DND-41 (cell line): Measurements from ENCODE around the gene CCSER2.

ENCODE experiments used
- ATAC-seq: fragments of 200-7000 bp; cut with Tn5 transposase; 3 replicates; pipeline ENCODE4 v1.9.1; 2021; ENCODE audit warnings: low read depth; ENCODE audit not compliant: insufficient read depth
- DNase-seq: peaks from one replicate; pipeline ENCODE4 v3.0.0-alpha.2; 2020
- H2AFZ ChIP-seq: 2 replicates; pipeline ENCODE4 v1.6.0; 2012; ENCODE audit warnings: low read depth, low read length
- H3K27ac ChIP-seq: 2 replicates; pipeline ENCODE4 v1.5.1; 2012; ENCODE audit warnings: low read length, inconsistent platforms
- H3K27me3 ChIP-seq: fragments of 200-600 bp; sonication (generic); 2 replicates; pipeline ENCODE4 v1.6.0; 2012; ENCODE audit warnings: low read length, mild to moderate bottlenecking, inconsistent platforms; ENCODE audit not compliant: insufficient read depth, poor library complexity
- H3K36me3 ChIP-seq: 2 replicates; pipeline ENCODE4 v1.5.1; 2012; ENCODE audit warnings: low read length, inconsistent platforms; ENCODE audit not compliant: insufficient read depth
- H3K4me1 ChIP-seq: 2 replicates; pipeline ENCODE4 v1.5.1; 2012; ENCODE audit warnings: mild to moderate bottlenecking, low read length; ENCODE audit not compliant: insufficient read depth
- H3K4me2 ChIP-seq: 2 replicates; pipeline ENCODE4 v1.6.0; 2012; ENCODE audit warnings: mild to moderate bottlenecking, moderate library complexity, low read length, inconsistent platforms; ENCODE audit not compliant: insufficient read depth
- H3K4me3 ChIP-seq, 2 experiments: fragments of 200-600 bp in 1 of 2; shearing (Covaris generic) in 1 of 2; 2 replicates each; pipeline ENCODE4 v1.5.1; 2012 to 2016; ENCODE audit warnings: inconsistent platforms in 2 of 2, low read length in 2 of 2, mild to moderate bottlenecking in 2 of 2, low read depth in 1 of 2, moderate library complexity in 1 of 2
- H3K79me2 ChIP-seq: 2 replicates; pipeline ENCODE4 v1.6.0; 2012; ENCODE audit warnings: low read length, inconsistent platforms; ENCODE audit not compliant: insufficient read depth
- H3K9ac ChIP-seq: 2 replicates; pipeline ENCODE4 v1.6.0; 2012; ENCODE audit warnings: low read depth, mild to moderate bottlenecking, inconsistent platforms, low read length, moderate library complexity
- H3K9me3 ChIP-seq: 2 replicates; pipeline ENCODE4 v1.5.1; 2012; ENCODE audit warnings: low read length, moderate library complexity, mild to moderate bottlenecking, inconsistent platforms; ENCODE audit not compliant: insufficient read depth, severe bottlenecking
- H4K20me1 ChIP-seq: 2 replicates; pipeline ENCODE4 v1.6.0; 2012; ENCODE audit warnings: low read length; ENCODE audit not compliant: insufficient read depth
- CTCF ChIP-seq: IDR thresholded peaks from 2 replicates; pipeline ENCODE4 v1.5.1; 2012; ENCODE audit warnings: borderline replicate concordance, low read length, moderate library complexity, mild to moderate bottlenecking; ENCODE audit not compliant: poor library complexity, severe bottlenecking; ENCODE audit errors: extremely low read depth
- EZH2 ChIP-seq: IDR thresholded peaks from 3 replicates; pipeline ENCODE4 v1.6.1; 2012; ENCODE audit warnings: borderline replicate concordance, low read depth, mild to moderate bottlenecking, moderate library complexity, low read length, inconsistent platforms; ENCODE audit not compliant: severe bottlenecking

The CCSER2 gene

GRCh38 chr10:84478679-84479078 lies 150.3 kb downstream of the CCSER2 start:
- TF ChIP-seq EZH2 = no peak
- no peak for TF ChIP-seq CTCF
- H3K4me3 ChIP-seq = no peak overlapping the region
- H4K20me1 ChIP-seq = no peaks in the 10 kb centered on the region
- H3K27ac ChIP-seq = no peak overlapping the region
- H3K79me2 ChIP-seq = no peaks in the 10 kb centered on the region
- DNase-seq (no peak), ATAC-seq (no peak)
- H3K27me3 ChIP-seq = no peaks in the 10 kb centered on the region
- no peaks in the 10 kb centered on the region for H3K9me3 ChIP-seq
- peaks cover 42% of the 10 kb centered on the region for H3K36me3 ChIP-seq
- H3K4me2 ChIP-seq = no peak overlapping the region
- H3K4me1 ChIP-seq = 0 out of 2 replicates have a peak, but pooled peaks cover 2% of the 10 kb centered on the region
- H3K9ac ChIP-seq = no peak overlapping the region
- no peak overlapping the region for H2AFZ ChIP-seq

GRCh38 chr10:84484541-84484940 lies 156.2 kb downstream of the CCSER2 start:
- no peak overlapping the region for H3K9ac ChIP-seq
- 0 out of 2 replicates have a peak, but pooled peaks cover 2% of the 10 kb centered on the region for H3K4me1 ChIP-seq
- H3K36me3 ChIP-seq = peaks cover 21% of the 10 kb centered on the region
- TF ChIP-seq EZH2 (no peak), CTCF (no peak)
- no peaks in the 10 kb centered on the region for H3K79me2 ChIP-seq
- no peak overlapping the region for H2AFZ ChIP-seq
- H3K4me2 ChIP-seq = no peak overlapping the region
- H3K9me3 ChIP-seq = no peaks in the 10 kb centered on the region
- DNase-seq (no peak), ATAC-seq (no peak)
- H3K27ac ChIP-seq = no peak overlapping the region
- H4K20me1 ChIP-seq = no peaks in the 10 kb centered on the region
- H3K27me3 ChIP-seq = no peaks in the 10 kb centered on the region
- H3K4me3 ChIP-seq = no peak overlapping the region

GRCh38 chr10:84493361-84493760 lies 165.0 kb downstream of the CCSER2 start:
- no peaks in the 10 kb centered on the region for H3K4me1 ChIP-seq
- H2AFZ ChIP-seq = no peak overlapping the region
- 0 out of 2 replicates have a peak, but pooled peaks cover 6% of the 10 kb centered on the region for H4K20me1 ChIP-seq
- no peaks in the 10 kb centered on the region for H3K9me3 ChIP-seq
- H3K4me2 ChIP-seq = no peak overlapping the region
- H3K36me3 ChIP-seq = peaks cover 4% of the 10 kb centered on the region; the same call in 1 of the 2 replicates
- DNase-seq (no peak), ATAC-seq (no peak)
- TF ChIP-seq CTCF (no peak), EZH2 (no peak)
- no peak overlapping the region for H3K4me3 ChIP-seq
- no peak overlapping the region for H3K9ac ChIP-seq
- H3K27me3 ChIP-seq = no peaks in the 10 kb centered on the region
- H3K79me2 ChIP-seq = no peaks in the 10 kb centered on the region
- no peak overlapping the region for H3K27ac ChIP-seq
